ENCODE data around the gene LTBP4. TPM values are rescaled to one million over a fixed set of nuclear protein-coding genes. Genes with fewer than 3 reads are reported as not detected.

The LTBP4 gene
- polyA plus RNA-seq, result 100 to 1,000 TPM in 1 of 2 donors, 10 to 100 TPM in 1; 69.9 to 117 TPM

GRCh38 chr19:40601134-40601974, at the start of gene LTBP4:
Gene LTBP4 (plus strand): TSS chr19:40601369. CDS start chr19:40601388, 19 bp downstream.
- Histone ChIP-seq H3K27ac (ENCODE audit: low read depth in 2 of 2, low read length in 1 of 2) (peak within 1 kb of the TSS; percentile 96 to 99), H3K27me3 (ENCODE audit: control insufficient read depth in 1 of 2, insufficient read depth in 2 of 2, low read length in 2 of 2) (no peaks in the 10 kb centered on the region), H3K4me3 (ENCODE audit: low read depth in 1 of 2, low read length in 2 of 2) (peak within 1 kb of the TSS; percentile 45 to 55), H3K36me3 (ENCODE audit: control insufficient read depth in 2 of 2, insufficient read depth in 2 of 2, low read length in 1 of 2) (no peaks in the 10 kb centered on the region), H3K4me1 (ENCODE audit: control insufficient read depth in 2 of 2, insufficient read depth in 2 of 2, low read length in 1 of 2) (peaks cover 4 to 23% of the 10 kb centered on the region in 2 donors), H3K9me3 (ENCODE audit: control insufficient read depth in 2 of 2, insufficient read depth in 1 of 2, low read depth in 1 of 2, low read length in 1 of 2) (peaks cover 0 to 2% of the 10 kb centered on the region in 2 donors)
- 1% methylated on average over 43 to 82 of the region's 82 CpGs for WGBS, 2 donors

- Histone ChIP-seq H3K4me1 (ENCODE audit: control insufficient read depth in 2 of 2, insufficient read depth in 2 of 2, low read length in 1 of 2) (peaks cover 6% of the 10 kb centered on the region in 2 donors), H3K4me3 (ENCODE audit: low read depth in 1 of 2, low read length in 2 of 2) (no peak overlapping the region), H3K9me3 (ENCODE audit: control insufficient read depth in 2 of 2, insufficient read depth in 1 of 2, low read depth in 1 of 2, low read length in 1 of 2) (no peaks in the 10 kb centered on the region), H3K27me3 (ENCODE audit: control insufficient read depth in 1 of 2, insufficient read depth in 2 of 2, low read length in 2 of 2) (peaks cover 0 to 10% of the 10 kb centered on the region in 2 donors), H3K27ac (ENCODE audit: low read depth in 2 of 2, low read length in 1 of 2) (no peak overlapping the region), H3K36me3 (ENCODE audit: control insufficient read depth in 2 of 2, insufficient read depth in 2 of 2, low read length in 1 of 2) (no peaks in the 10 kb centered on the region)
- 92 to 97% methylated on average over 3 of the region's 3 CpGs for WGBS, 2 donors
Observed at GRCh38 chr19:40552848-40553247, 48.3 kb upstream of the LTBP4 start.

- Histone ChIP-seq H3K27ac (ENCODE audit: low read depth in 2 of 2, low read length in 1 of 2) (no peak overlapping the region), H3K4me1 (ENCODE audit: control insufficient read depth in 2 of 2, insufficient read depth in 2 of 2, low read length in 1 of 2) (peaks cover 3 to 4% of the 10 kb centered on the region in 2 donors), H3K9me3 (ENCODE audit: control insufficient read depth in 2 of 2, insufficient read depth in 1 of 2, low read depth in 1 of 2, low read length in 1 of 2) (no peaks in the 10 kb centered on the region), H3K4me3 (ENCODE audit: low read depth in 1 of 2, low read length in 2 of 2) (no peak overlapping the region), H3K27me3 (ENCODE audit: control insufficient read depth in 1 of 2, insufficient read depth in 2 of 2, low read length in 2 of 2) (peaks cover 0 to 10% of the 10 kb centered on the region in 2 donors), H3K36me3 (ENCODE audit: control insufficient read depth in 2 of 2, insufficient read depth in 2 of 2, low read length in 1 of 2) (no peaks in the 10 kb centered on the region)
- WGBS, 2 donors, result 18% methylated on average over 69 of the region's 69 CpGs
Observed at GRCh38 chr19:40553885-40554857, 47.0 kb upstream of the LTBP4 start.

GRCh38 chr19:40555978-40556689, 45.0 kb upstream of the LTBP4 start:
- H3K27me3 ChIP-seq (ENCODE audit: control insufficient read depth in 1 of 2, insufficient read depth in 2 of 2, low read length in 2 of 2), result peaks cover 0 to 14% of the 10 kb centered on the region in 2 donors
- H3K4me3 ChIP-seq (ENCODE audit: low read depth in 1 of 2, low read length in 2 of 2), result no peak overlapping the region
- 77 to 79% methylated on average over 17 of the region's 17 CpGs for WGBS, 2 donors
- no peaks in the 10 kb centered on the region for H3K9me3 ChIP-seq (ENCODE audit: control insufficient read depth in 2 of 2, insufficient read depth in 1 of 2, low read depth in 1 of 2, low read length in 1 of 2)
- peaks cover 3 to 4% of the 10 kb centered on the region in 2 donors for H3K4me1 ChIP-seq (ENCODE audit: control insufficient read depth in 2 of 2, insufficient read depth in 2 of 2, low read length in 1 of 2)
- no peaks in the 10 kb centered on the region for H3K36me3 ChIP-seq (ENCODE audit: control insufficient read depth in 2 of 2, insufficient read depth in 2 of 2, low read length in 1 of 2)
- H3K27ac ChIP-seq (ENCODE audit: low read depth in 2 of 2, low read length in 1 of 2), result no peak overlapping the region

GRCh38 chr19:40556953-40557530, 44.1 kb upstream of the LTBP4 start:
- H3K27me3 ChIP-seq (ENCODE audit: control insufficient read depth in 1 of 2, insufficient read depth in 2 of 2, low read length in 2 of 2), result peaks cover 0 to 14% of the 10 kb centered on the region in 2 donors
- 85 to 86% methylated on average over 24 of the region's 24 CpGs for WGBS, 2 donors
- no peak overlapping the region for H3K4me3 ChIP-seq (ENCODE audit: low read depth in 1 of 2, low read length in 2 of 2)
- no peaks in the 10 kb centered on the region for H3K36me3 ChIP-seq (ENCODE audit: control insufficient read depth in 2 of 2, insufficient read depth in 2 of 2, low read length in 1 of 2)
- no peak overlapping the region for H3K27ac ChIP-seq (ENCODE audit: low read depth in 2 of 2, low read length in 1 of 2)
- H3K9me3 ChIP-seq (ENCODE audit: control insufficient read depth in 2 of 2, insufficient read depth in 1 of 2, low read depth in 1 of 2, low read length in 1 of 2), result no peaks in the 10 kb centered on the region
- peaks cover 3 to 4% of the 10 kb centered on the region in 2 donors for H3K4me1 ChIP-seq (ENCODE audit: control insufficient read depth in 2 of 2, insufficient read depth in 2 of 2, low read length in 1 of 2)

GRCh38 chr19:40559394-40559793, 41.8 kb upstream of the LTBP4 start:
- Histone ChIP-seq H3K36me3 (ENCODE audit: control insufficient read depth in 2 of 2, insufficient read depth in 2 of 2, low read length in 1 of 2) (no peaks in the 10 kb centered on the region), H3K27me3 (ENCODE audit: control insufficient read depth in 1 of 2, insufficient read depth in 2 of 2, low read length in 2 of 2) (peaks cover 0 to 7% of the 10 kb centered on the region in 2 donors), H3K4me1 (ENCODE audit: control insufficient read depth in 2 of 2, insufficient read depth in 2 of 2, low read length in 1 of 2) (no peaks in the 10 kb centered on the region), H3K27ac (ENCODE audit: low read depth in 2 of 2, low read length in 1 of 2) (no peak overlapping the region), H3K9me3 (ENCODE audit: control insufficient read depth in 2 of 2, insufficient read depth in 1 of 2, low read depth in 1 of 2, low read length in 1 of 2) (no peaks in the 10 kb centered on the region), H3K4me3 (ENCODE audit: low read depth in 1 of 2, low read length in 2 of 2) (no peak overlapping the region)
- 78 to 85% methylated on average over 3 of the region's 3 CpGs for WGBS, 2 donors

GRCh38 chr19:40560092-40560507, 41.1 kb upstream of the LTBP4 start:
- Histone ChIP-seq H3K36me3 (ENCODE audit: control insufficient read depth in 2 of 2, insufficient read depth in 2 of 2, low read length in 1 of 2) (no peaks in the 10 kb centered on the region), H3K9me3 (ENCODE audit: control insufficient read depth in 2 of 2, insufficient read depth in 1 of 2, low read depth in 1 of 2, low read length in 1 of 2) (no peaks in the 10 kb centered on the region), H3K27me3 (ENCODE audit: control insufficient read depth in 1 of 2, insufficient read depth in 2 of 2, low read length in 2 of 2) (peaks cover 0 to 4% of the 10 kb centered on the region in 2 donors), H3K27ac (ENCODE audit: low read depth in 2 of 2, low read length in 1 of 2) (no peak overlapping the region), H3K4me3 (ENCODE audit: low read depth in 1 of 2, low read length in 2 of 2) (no peak overlapping the region), H3K4me1 (ENCODE audit: control insufficient read depth in 2 of 2, insufficient read depth in 2 of 2, low read length in 1 of 2) (no peaks in the 10 kb centered on the region)
- 46 to 72% methylated on average over 15 to 20 of the region's 20 CpGs for WGBS, 2 donors

GRCh38 chr19:40561947-40562346, 39.2 kb upstream of the LTBP4 start:
- WGBS, 2 donors, result 69 to 73% methylated on average over 4 of the region's 4 CpGs
- peaks cover 0 to 6% of the 10 kb centered on the region in 2 donors for H3K27me3 ChIP-seq (ENCODE audit: control insufficient read depth in 1 of 2, insufficient read depth in 2 of 2, low read length in 2 of 2)

More at GRCh38 chr19:40561947-40562346, 39.2 kb upstream of the LTBP4 start:
- no peaks in the 10 kb centered on the region for H3K36me3 ChIP-seq (ENCODE audit: control insufficient read depth in 2 of 2, insufficient read depth in 2 of 2, low read length in 1 of 2)
- H3K27ac ChIP-seq (ENCODE audit: low read depth in 2 of 2, low read length in 1 of 2), result no peak overlapping the region
- H3K4me1 ChIP-seq (ENCODE audit: control insufficient read depth in 2 of 2, insufficient read depth in 2 of 2, low read length in 1 of 2), result no peaks in the 10 kb centered on the region
- no peaks in the 10 kb centered on the region for H3K9me3 ChIP-seq (ENCODE audit: control insufficient read depth in 2 of 2, insufficient read depth in 1 of 2, low read depth in 1 of 2, low read length in 1 of 2)
- no peak overlapping the region for H3K4me3 ChIP-seq (ENCODE audit: low read depth in 1 of 2, low read length in 2 of 2)
